ENCODE results near the gene CAPN7.
A peak's percentile ranks its signal among the peaks of the same experiment; 100 is the strongest.
"Not testable (repeated sequence)": the region's sequence is repeated elsewhere in the genome, so short reads cannot be mapped to it uniquely, and the experiment has no call there.

The CAPN7 gene

GRCh38 chr3:15205934-15206661 is at the start of gene CAPN7:
TSS of gene CAPN7 (plus strand) at chr3:15206246. CDS start at chr3:15206496, 250 bp downstream.
- no peaks in the 10 kb centered on the region for H3K9me3 Mint-ChIP-seq
- DNase-seq (peak; percentile 96), ATAC-seq (replicated peaks) (peak; percentile 90 to 93)
- no peaks in the 10 kb centered on the region for H3K27me3 Mint-ChIP-seq
- peaks cover 5% of the 10 kb centered on the region in 2 donors for H3K36me3 Mint-ChIP-seq
- peak within 1 kb of the TSS; percentile 96 for H3K27ac Mint-ChIP-seq
- H3K4me1 Mint-ChIP-seq: peaks cover 14 to 29% of the 10 kb centered on the region in 2 donors
- peak within 1 kb of the TSS; percentile 86 to 93 for H3K4me3 Mint-ChIP-seq

GRCh38 chr3:15157441-15157840 is 48.6 kb upstream of the CAPN7 start:
- peaks cover 38 to 47% of the 10 kb centered on the region in 2 donors for H3K27me3 Mint-ChIP-seq
- no peaks in the 10 kb centered on the region for H3K36me3 Mint-ChIP-seq
- no peak overlapping the region for H3K27ac Mint-ChIP-seq
- H3K4me1 Mint-ChIP-seq: peaks cover 4 to 5% of the 10 kb centered on the region in 2 donors
- no peak overlapping the region for H3K4me3 Mint-ChIP-seq
- DNase-seq (no peak), ATAC-seq (replicated peaks) (no peak)
- peaks cover 3 to 4% of the 10 kb centered on the region in 2 donors for H3K9me3 Mint-ChIP-seq

- DNase-seq (no peak), ATAC-seq (replicated peaks) (peak; percentile 33 to 54)
- Mint-ChIP-seq H3K4me3 (no peak overlapping the region), H3K36me3 (no peaks in the 10 kb centered on the region), H3K27ac (no peak overlapping the region), H3K9me3 (peaks cover 3 to 4% of the 10 kb centered on the region in 2 donors), H3K27me3 (peaks cover 23 to 32% of the 10 kb centered on the region in 2 donors), H3K4me1 (peaks cover 4 to 5% of the 10 kb centered on the region in 2 donors)
Observed at GRCh38 chr3:15159501-15160136, 46.4 kb upstream of the CAPN7 start.

- H3K36me3 Mint-ChIP-seq: no peaks in the 10 kb centered on the region
- H3K4me3 Mint-ChIP-seq: no peak overlapping the region
- peaks cover 4 to 8% of the 10 kb centered on the region in 2 donors for H3K4me1 Mint-ChIP-seq
- H3K9me3 Mint-ChIP-seq: peaks cover 3 to 4% of the 10 kb centered on the region in 2 donors
- peaks cover 13 to 21% of the 10 kb centered on the region in 2 donors for H3K27me3 Mint-ChIP-seq
- ATAC-seq (replicated peaks): no peak
- H3K27ac Mint-ChIP-seq: no peak overlapping the region
- no peak for DNase-seq
Observed at GRCh38 chr3:15160662-15161061, 45.4 kb upstream of the CAPN7 start.

- no peak for DNase-seq
- peaks cover 3 to 4% of the 10 kb centered on the region in 2 donors for H3K9me3 Mint-ChIP-seq
- H3K4me1 Mint-ChIP-seq: peaks cover 6 to 12% of the 10 kb centered on the region in 2 donors
- H3K36me3 Mint-ChIP-seq: no peaks in the 10 kb centered on the region
- no peak overlapping the region for H3K4me3 Mint-ChIP-seq
- no peak overlapping the region for H3K27ac Mint-ChIP-seq
- H3K27me3 Mint-ChIP-seq: peaks cover 9 to 17% of the 10 kb centered on the region in 2 donors
- no peak for ATAC-seq (replicated peaks)
Observed at GRCh38 chr3:15161133-15161532, 44.9 kb upstream of the CAPN7 start.

GRCh38 chr3:15163656-15164055 is 42.4 kb upstream of the CAPN7 start:
- not testable (repeated sequence) for H3K27ac Mint-ChIP-seq; H3K27me3 Mint-ChIP-seq; DNase-seq; H3K36me3 Mint-ChIP-seq; H3K4me3 Mint-ChIP-seq; ATAC-seq (replicated peaks); H3K9me3 Mint-ChIP-seq
- H3K4me1 Mint-ChIP-seq: peaks cover 6 to 12% of the 10 kb centered on the region in 2 donors

GRCh38 chr3:15164340-15164739 is 41.7 kb upstream of the CAPN7 start:
- DNase-seq: no peak
- Mint-ChIP-seq H3K27ac (no peak overlapping the region), H3K9me3 (no peaks in the 10 kb centered on the region), H3K4me1 (peaks cover 6 to 12% of the 10 kb centered on the region in 2 donors), H3K4me3 (no peak overlapping the region), H3K27me3 (no peaks in the 10 kb centered on the region), H3K36me3 (no peaks in the 10 kb centered on the region)
- no peak for ATAC-seq (replicated peaks)

- Mint-ChIP-seq H3K27me3 (peaks cover 0 to 1% of the 10 kb centered on the region in 2 donors), H3K27ac (no peak overlapping the region), H3K9me3 (no peaks in the 10 kb centered on the region), H3K4me1 (peaks cover 2 to 7% of the 10 kb centered on the region in 2 donors), H3K4me3 (no peak overlapping the region), H3K36me3 (no peaks in the 10 kb centered on the region)
- ATAC-seq (replicated peaks) (no peak), DNase-seq (no peak)
Observed at GRCh38 chr3:15165061-15165460, 41.0 kb upstream of the CAPN7 start.

- DNase-seq; H3K27me3 Mint-ChIP-seq; ATAC-seq (replicated peaks); H3K36me3 Mint-ChIP-seq; H3K4me3 Mint-ChIP-seq; H3K4me1 Mint-ChIP-seq; H3K27ac Mint-ChIP-seq; H3K9me3 Mint-ChIP-seq: not testable (repeated sequence)
Observed at GRCh38 chr3:15166391-15166790, 39.7 kb upstream of the CAPN7 start.

- H3K9me3 Mint-ChIP-seq: no peaks in the 10 kb centered on the region
- H3K4me3 Mint-ChIP-seq: no peak overlapping the region
Observed at GRCh38 chr3:15171096-15171495, 35.0 kb upstream of the CAPN7 start.

GRCh38 chr3:15172806-15173205 is 33.2 kb upstream of the CAPN7 start:
- no peak overlapping the region for H3K4me3 Mint-ChIP-seq
- peaks cover 2 to 8% of the 10 kb centered on the region in 2 donors for H3K4me1 Mint-ChIP-seq
- H3K27me3 Mint-ChIP-seq: peaks cover 29 to 35% of the 10 kb centered on the region in 2 donors
- ATAC-seq (replicated peaks) (no peak), DNase-seq (no peak)
- H3K9me3 Mint-ChIP-seq: no peaks in the 10 kb centered on the region
- no peaks in the 10 kb centered on the region for H3K36me3 Mint-ChIP-seq
- no peak overlapping the region for H3K27ac Mint-ChIP-seq

More at GRCh38 chr3:15171096-15171495, 35.0 kb upstream of the CAPN7 start:
- H3K27me3 Mint-ChIP-seq: peaks cover 26 to 27% of the 10 kb centered on the region in 2 donors
- ATAC-seq (replicated peaks): no peak
- no peak overlapping the region for H3K27ac Mint-ChIP-seq
- no peaks in the 10 kb centered on the region for H3K36me3 Mint-ChIP-seq
- DNase-seq: no peak
- H3K4me1 Mint-ChIP-seq: peaks cover 2 to 8% of the 10 kb centered on the region in 2 donors

GRCh38 chr3:15174953-15175352 is 31.1 kb upstream of the CAPN7 start:
- DNase-seq (no peak), ATAC-seq (replicated peaks) (no peak)
- Mint-ChIP-seq H3K9me3 (no peaks in the 10 kb centered on the region), H3K36me3 (no peaks in the 10 kb centered on the region), H3K4me1 (peaks cover 2 to 8% of the 10 kb centered on the region in 2 donors), H3K27me3 (peaks cover 43 to 44% of the 10 kb centered on the region in 2 donors), H3K27ac (no peak overlapping the region), H3K4me3 (no peak overlapping the region)

GRCh38 chr3:15175605-15176004 is 30.4 kb upstream of the CAPN7 start:
- peaks cover 40 to 44% of the 10 kb centered on the region in 2 donors for H3K27me3 Mint-ChIP-seq

GRCh38 chr3:15180042-15180611 is 25.9 kb upstream of the CAPN7 start:
- DNase-seq: no peak
- peaks cover 26 to 37% of the 10 kb centered on the region in 2 donors for H3K27me3 Mint-ChIP-seq
- no peaks in the 10 kb centered on the region for H3K9me3 Mint-ChIP-seq
- no peaks in the 10 kb centered on the region for H3K4me1 Mint-ChIP-seq
- peak; percentile 52 to 75 for ATAC-seq (replicated peaks)
- H3K27ac Mint-ChIP-seq: peak overlapping the region; percentile 53
- H3K36me3 Mint-ChIP-seq: no peaks in the 10 kb centered on the region
- H3K4me3 Mint-ChIP-seq: no peak overlapping the region

More at GRCh38 chr3:15175605-15176004, 30.4 kb upstream of the CAPN7 start:
- H3K36me3 Mint-ChIP-seq: no peaks in the 10 kb centered on the region
- H3K4me1 Mint-ChIP-seq: peaks cover 2 to 8% of the 10 kb centered on the region in 2 donors
- no peak overlapping the region for H3K4me3 Mint-ChIP-seq
- no peak overlapping the region for H3K27ac Mint-ChIP-seq
- DNase-seq (no peak), ATAC-seq (replicated peaks) (no peak)
- no peaks in the 10 kb centered on the region for H3K9me3 Mint-ChIP-seq

Data from stimulated activated naive B cell treated with anti-CD40 and anti-IgM and Interleukin-4, amounts not matched to agents 10 μg/mL and 1 μg/mL and 100 μg/mL, for 72 hours (primary cell).